Measurements from ENCODE around the gene RASGRP1.

RASGRP1 gene

GRCh38 chr15:38536201-38536676 lies 28.4 kb downstream of the RASGRP1 start:
- Histone ChIP-seq H3K27ac (ENCODE audit: low read length) (no peak overlapping the region), H3K4me3 (ENCODE audit: low read length in 2 of 2) (no peak overlapping the region), H3K9ac (ENCODE audit: low read length in 2 of 2) (no peak overlapping the region), H3K27me3 (ENCODE audit: control insufficient read depth in 1 of 2, insufficient read depth in 2 of 2, low read length in 2 of 2) (no peaks in the 10 kb centered on the region), H3K36me3 (ENCODE audit: control insufficient read depth in 2 of 2, insufficient read depth in 2 of 2, low read length in 2 of 2) (no peaks in the 10 kb centered on the region), H3K9me3 (ENCODE audit: control insufficient read depth in 2 of 2, low read length in 2 of 2) (no peaks in the 10 kb centered on the region), H3K4me1 (ENCODE audit: control insufficient read depth, insufficient read depth, low read length) (peaks cover 2% of the 10 kb centered on the region)

GRCh38 chr15:38535491-38536200 lies 29.0 kb downstream of the RASGRP1 start:
- Histone ChIP-seq H3K4me3 (ENCODE audit: low read length in 2 of 2) (no peak overlapping the region), H3K9me3 (ENCODE audit: control insufficient read depth in 2 of 2, low read length in 2 of 2) (no peaks in the 10 kb centered on the region), H3K27ac (ENCODE audit: low read length) (no peak overlapping the region), H3K36me3 (ENCODE audit: control insufficient read depth in 2 of 2, insufficient read depth in 2 of 2, low read length in 2 of 2) (no peaks in the 10 kb centered on the region), H3K4me1 (ENCODE audit: control insufficient read depth, insufficient read depth, low read length) (peaks cover 2% of the 10 kb centered on the region), H3K9ac (ENCODE audit: low read length in 2 of 2) (no peak overlapping the region), H3K27me3 (ENCODE audit: control insufficient read depth in 1 of 2, insufficient read depth in 2 of 2, low read length in 2 of 2) (no peaks in the 10 kb centered on the region)

GRCh38 chr15:38534691-38535090 lies 29.9 kb downstream of the RASGRP1 start:
- Histone ChIP-seq H3K4me1 (ENCODE audit: control insufficient read depth, insufficient read depth, low read length) (peaks cover 2% of the 10 kb centered on the region), H3K9ac (ENCODE audit: low read length in 2 of 2) (no peak overlapping the region), H3K9me3 (ENCODE audit: control insufficient read depth in 2 of 2, low read length in 2 of 2) (no peaks in the 10 kb centered on the region), H3K27ac (ENCODE audit: low read length) (no peak overlapping the region), H3K27me3 (ENCODE audit: control insufficient read depth in 1 of 2, insufficient read depth in 2 of 2, low read length in 2 of 2) (no peaks in the 10 kb centered on the region), H3K4me3 (ENCODE audit: low read length in 2 of 2) (no peak overlapping the region), H3K36me3 (ENCODE audit: control insufficient read depth in 2 of 2, insufficient read depth in 2 of 2, low read length in 2 of 2) (no peaks in the 10 kb centered on the region)

- Histone ChIP-seq H3K4me3 (ENCODE audit: low read length in 2 of 2) (no peak overlapping the region), H3K27me3 (ENCODE audit: control insufficient read depth in 1 of 2, insufficient read depth in 2 of 2, low read length in 2 of 2) (no peaks in the 10 kb centered on the region), H3K27ac (ENCODE audit: low read length) (no peak overlapping the region), H3K36me3 (ENCODE audit: control insufficient read depth in 2 of 2, insufficient read depth in 2 of 2, low read length in 2 of 2) (no peaks in the 10 kb centered on the region), H3K9ac (ENCODE audit: low read length in 2 of 2) (no peak overlapping the region), H3K9me3 (ENCODE audit: control insufficient read depth in 2 of 2, low read length in 2 of 2) (no peaks in the 10 kb centered on the region), H3K4me1 (ENCODE audit: control insufficient read depth, insufficient read depth, low read length) (peaks cover 2% of the 10 kb centered on the region)
Observed at GRCh38 chr15:38533926-38534325, 30.7 kb downstream of the RASGRP1 start.

- no peak overlapping the region for H3K4me3 ChIP-seq (ENCODE audit: low read length in 2 of 2)
- peaks cover 2% of the 10 kb centered on the region for H3K4me1 ChIP-seq (ENCODE audit: control insufficient read depth, insufficient read depth, low read length)
- H3K27ac ChIP-seq (ENCODE audit: low read length): no peak overlapping the region
- no peak overlapping the region for H3K9ac ChIP-seq (ENCODE audit: low read length in 2 of 2)
- H3K9me3 ChIP-seq (ENCODE audit: control insufficient read depth in 2 of 2, low read length in 2 of 2): no peaks in the 10 kb centered on the region
- H3K27me3 ChIP-seq (ENCODE audit: control insufficient read depth in 1 of 2, insufficient read depth in 2 of 2, low read length in 2 of 2): no peaks in the 10 kb centered on the region
- no peaks in the 10 kb centered on the region for H3K36me3 ChIP-seq (ENCODE audit: control insufficient read depth in 2 of 2, insufficient read depth in 2 of 2, low read length in 2 of 2)
Observed at GRCh38 chr15:38533416-38533915, 31.1 kb downstream of the RASGRP1 start.

GRCh38 chr15:38532728-38533127 lies 31.9 kb downstream of the RASGRP1 start:
- H3K4me1 ChIP-seq (ENCODE audit: control insufficient read depth, insufficient read depth, low read length): peaks cover 2% of the 10 kb centered on the region
- no peaks in the 10 kb centered on the region for H3K27me3 ChIP-seq (ENCODE audit: control insufficient read depth in 1 of 2, insufficient read depth in 2 of 2, low read length in 2 of 2)
- no peaks in the 10 kb centered on the region for H3K36me3 ChIP-seq (ENCODE audit: control insufficient read depth in 2 of 2, insufficient read depth in 2 of 2, low read length in 2 of 2)
- no peak overlapping the region for H3K4me3 ChIP-seq (ENCODE audit: low read length in 2 of 2)
- no peak overlapping the region for H3K9ac ChIP-seq (ENCODE audit: low read length in 2 of 2)
- no peak overlapping the region for H3K27ac ChIP-seq (ENCODE audit: low read length)
- H3K9me3 ChIP-seq (ENCODE audit: control insufficient read depth in 2 of 2, low read length in 2 of 2): no peaks in the 10 kb centered on the region

GRCh38 chr15:38531509-38531908 lies 33.1 kb downstream of the RASGRP1 start:
- Histone ChIP-seq H3K27ac (ENCODE audit: low read length) (no peak overlapping the region), H3K36me3 (ENCODE audit: control insufficient read depth in 2 of 2, insufficient read depth in 2 of 2, low read length in 2 of 2) (no peaks in the 10 kb centered on the region), H3K9ac (ENCODE audit: low read length in 2 of 2) (no peak overlapping the region), H3K4me1 (ENCODE audit: control insufficient read depth, insufficient read depth, low read length) (peaks cover 2% of the 10 kb centered on the region), H3K4me3 (ENCODE audit: low read length in 2 of 2) (no peak overlapping the region), H3K9me3 (ENCODE audit: control insufficient read depth in 2 of 2, low read length in 2 of 2) (no peaks in the 10 kb centered on the region), H3K27me3 (ENCODE audit: control insufficient read depth in 1 of 2, insufficient read depth in 2 of 2, low read length in 2 of 2) (no peaks in the 10 kb centered on the region)

- no peaks in the 10 kb centered on the region for H3K9me3 ChIP-seq (ENCODE audit: control insufficient read depth in 2 of 2, low read length in 2 of 2)
- H3K36me3 ChIP-seq (ENCODE audit: control insufficient read depth in 2 of 2, insufficient read depth in 2 of 2, low read length in 2 of 2): no peaks in the 10 kb centered on the region
- peaks cover 1% of the 10 kb centered on the region for H3K4me1 ChIP-seq (ENCODE audit: control insufficient read depth, insufficient read depth, low read length)
- H3K27ac ChIP-seq (ENCODE audit: low read length): no peak overlapping the region
- no peak overlapping the region for H3K9ac ChIP-seq (ENCODE audit: low read length in 2 of 2)
- no peak overlapping the region for H3K4me3 ChIP-seq (ENCODE audit: low read length in 2 of 2)
- no peaks in the 10 kb centered on the region for H3K27me3 ChIP-seq (ENCODE audit: control insufficient read depth in 1 of 2, insufficient read depth in 2 of 2, low read length in 2 of 2)
Observed at GRCh38 chr15:38530113-38530512, 34.5 kb downstream of the RASGRP1 start.

- no peaks in the 10 kb centered on the region for H3K36me3 ChIP-seq (ENCODE audit: control insufficient read depth in 2 of 2, insufficient read depth in 2 of 2, low read length in 2 of 2)
- H3K4me1 ChIP-seq (ENCODE audit: control insufficient read depth, insufficient read depth, low read length): no peaks in the 10 kb centered on the region
- H3K4me3 ChIP-seq (ENCODE audit: low read length in 2 of 2): no peak overlapping the region
- H3K27me3 ChIP-seq (ENCODE audit: control insufficient read depth in 1 of 2, insufficient read depth in 2 of 2, low read length in 2 of 2): no peaks in the 10 kb centered on the region
- no peaks in the 10 kb centered on the region for H3K9me3 ChIP-seq (ENCODE audit: control insufficient read depth in 2 of 2, low read length in 2 of 2)
- H3K9ac ChIP-seq (ENCODE audit: low read length in 2 of 2): no peak overlapping the region
- H3K27ac ChIP-seq (ENCODE audit: low read length): no peak overlapping the region
Observed at GRCh38 chr15:38528294-38528693, 36.3 kb downstream of the RASGRP1 start.

- no peaks in the 10 kb centered on the region for H3K4me1 ChIP-seq (ENCODE audit: control insufficient read depth, insufficient read depth, low read length)
- H3K27ac ChIP-seq (ENCODE audit: low read length): no peak overlapping the region
Observed at GRCh38 chr15:38526158-38526557, 38.5 kb downstream of the RASGRP1 start.

GRCh38 chr15:38525489-38525888 lies 39.1 kb downstream of the RASGRP1 start:
- Histone ChIP-seq H3K9me3 (ENCODE audit: control insufficient read depth in 2 of 2, low read length in 2 of 2) (no peaks in the 10 kb centered on the region), H3K27me3 (ENCODE audit: control insufficient read depth in 1 of 2, insufficient read depth in 2 of 2, low read length in 2 of 2) (no peaks in the 10 kb centered on the region), H3K4me3 (ENCODE audit: low read length in 2 of 2) (no peak overlapping the region), H3K4me1 (ENCODE audit: control insufficient read depth, insufficient read depth, low read length) (no peaks in the 10 kb centered on the region), H3K36me3 (ENCODE audit: control insufficient read depth in 2 of 2, insufficient read depth in 2 of 2, low read length in 2 of 2) (no peaks in the 10 kb centered on the region), H3K27ac (ENCODE audit: low read length) (no peak overlapping the region), H3K9ac (ENCODE audit: low read length in 2 of 2) (no peak overlapping the region)

More at GRCh38 chr15:38526158-38526557, 38.5 kb downstream of the RASGRP1 start:
- Histone ChIP-seq H3K27me3 (ENCODE audit: control insufficient read depth in 1 of 2, insufficient read depth in 2 of 2, low read length in 2 of 2) (no peaks in the 10 kb centered on the region), H3K4me3 (ENCODE audit: low read length in 2 of 2) (no peak overlapping the region), H3K9me3 (ENCODE audit: control insufficient read depth in 2 of 2, low read length in 2 of 2) (no peaks in the 10 kb centered on the region), H3K36me3 (ENCODE audit: control insufficient read depth in 2 of 2, insufficient read depth in 2 of 2, low read length in 2 of 2) (no peaks in the 10 kb centered on the region), H3K9ac (ENCODE audit: low read length in 2 of 2) (no peak overlapping the region)
